Effector memory CD4-positive, alpha-beta T cell (primary cell): Measurements from ENCODE around the gene SPNS2.

Experiments
- DNase-seq, 3 donors: peaks; one replicate each; pipeline ENCODE4 v3.0.0-alpha.2; 2020
- H3K27ac ChIP-seq: 2 replicates; pipeline ENCODE4 v1.7.0; 2013; ENCODE audit warnings: mild to moderate bottlenecking, low read length, moderate library complexity; ENCODE audit not compliant: insufficient read depth, poor library complexity, severe bottlenecking
- H3K27me3 ChIP-seq: replicated peaks from 2 replicates; pipeline ENCODE4 v1.7.0; 2013; ENCODE audit warnings: mild to moderate bottlenecking, low read length; ENCODE audit not compliant: insufficient read depth, control insufficient read depth, poor library complexity, severe bottlenecking
- H3K36me3 ChIP-seq: 2 replicates; pipeline ENCODE4 v1.7.0; 2013; ENCODE audit warnings: mild to moderate bottlenecking, low read length, moderate library complexity; ENCODE audit not compliant: control insufficient read depth, insufficient read depth
- H3K4me1 ChIP-seq: 2 replicates; pipeline ENCODE4 v1.7.0; 2013; ENCODE audit warnings: low read length, mild to moderate bottlenecking; ENCODE audit not compliant: control insufficient read depth, insufficient read depth, poor library complexity, severe bottlenecking
- H3K4me3 ChIP-seq: 2 replicates; pipeline ENCODE4 v1.7.0; 2013; ENCODE audit warnings: low read length, low read depth, mild to moderate bottlenecking; ENCODE audit not compliant: insufficient read depth, poor library complexity, severe bottlenecking
- H3K9me3 ChIP-seq: 2 replicates; pipeline ENCODE4 v1.7.0; 2013; ENCODE audit warnings: mild to moderate bottlenecking, low read length, moderate library complexity; ENCODE audit not compliant: control insufficient read depth

Gene SPNS2

GRCh38 chr17:4559139-4559791 lies 60.6 kb downstream of the SPNS2 start:
- Histone ChIP-seq H3K9me3 (no peaks in the 10 kb centered on the region), H3K4me3 (no peak overlapping the region), H3K4me1 (peaks cover 8% of the 10 kb centered on the region), H3K27me3 (no peaks in the 10 kb centered on the region), H3K27ac (no peak overlapping the region), H3K36me3 (no peaks in the 10 kb centered on the region)
- DNase-seq, result no peak

- Histone ChIP-seq H3K9me3 (no peaks in the 10 kb centered on the region), H3K4me3 (no peak overlapping the region), H3K27ac (no peak overlapping the region), H3K4me1 (peaks cover 5% of the 10 kb centered on the region), H3K36me3 (no peaks in the 10 kb centered on the region), H3K27me3 (no peaks in the 10 kb centered on the region)
- DNase-seq, result no peak
Observed at GRCh38 chr17:4559966-4560365, 61.3 kb downstream of the SPNS2 start.

DNA sequence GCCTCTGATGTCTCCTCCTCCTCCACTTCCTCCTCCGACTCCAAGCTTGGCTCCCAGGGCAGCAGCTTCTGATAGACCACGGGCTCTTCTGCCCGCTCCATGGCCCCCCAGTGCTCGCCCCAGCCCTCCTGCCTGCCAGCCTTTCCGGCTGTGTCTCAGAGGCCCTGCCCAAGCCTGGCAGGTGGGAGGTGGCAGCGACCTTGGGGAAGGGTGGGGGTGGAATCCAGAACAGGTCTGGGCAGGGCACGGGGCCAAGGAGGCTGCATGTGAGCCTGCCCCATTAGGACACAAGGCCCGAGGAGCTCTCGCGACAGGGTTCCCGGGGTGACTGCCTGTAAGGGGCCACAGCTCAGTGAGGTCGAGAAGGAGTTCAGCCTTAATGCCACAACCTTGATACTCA lies 61.7 kb downstream of the SPNS2 start, which contains the start of gene GGT6:
Gene GGT6, minus strand, starts transcription at position 157 of the 400 bp plus-strand sequence. Its CDS starts 56 bp downstream, at position 101.
- Histone ChIP-seq H3K9me3 (no peaks in the 10 kb centered on the region), H3K27ac (no peak within 1 kb of the TSS), H3K4me1 (peaks cover 5% of the 10 kb centered on the region), H3K27me3 (no peaks in the 10 kb centered on the region), H3K4me3 (no peak within 1 kb of the TSS), H3K36me3 (no peaks in the 10 kb centered on the region)
- no peak for DNase-seq

DNA sequence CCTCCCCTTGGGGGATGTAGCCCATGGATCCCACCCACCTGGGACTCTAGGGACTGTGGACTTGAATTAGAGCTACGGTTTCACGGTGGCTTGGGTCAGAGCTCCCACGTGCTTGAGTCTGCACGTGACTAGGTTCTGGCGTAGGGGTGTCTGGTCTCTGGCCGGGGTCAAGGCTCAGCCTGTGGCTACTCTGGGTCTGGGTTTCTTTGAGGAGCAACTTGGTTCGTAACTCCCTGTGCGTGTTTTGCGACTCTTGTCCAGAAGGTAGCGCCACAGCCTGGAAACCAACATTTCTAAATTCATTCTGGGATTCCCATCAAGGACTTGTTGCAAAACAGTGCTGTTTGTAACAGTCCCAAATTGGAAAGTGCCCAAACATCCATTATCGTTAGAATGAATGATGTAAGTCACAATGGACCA lies 62.2 kb downstream of the SPNS2 start:
- H3K27ac ChIP-seq, result no peak overlapping the region
- no peaks in the 10 kb centered on the region for H3K36me3 ChIP-seq
- no peaks in the 10 kb centered on the region for H3K9me3 ChIP-seq
- peaks cover 5% of the 10 kb centered on the region for H3K4me1 ChIP-seq
- H3K4me3 ChIP-seq, result no peak overlapping the region
- no peak for DNase-seq
- H3K27me3 ChIP-seq, result no peaks in the 10 kb centered on the region

DNA sequence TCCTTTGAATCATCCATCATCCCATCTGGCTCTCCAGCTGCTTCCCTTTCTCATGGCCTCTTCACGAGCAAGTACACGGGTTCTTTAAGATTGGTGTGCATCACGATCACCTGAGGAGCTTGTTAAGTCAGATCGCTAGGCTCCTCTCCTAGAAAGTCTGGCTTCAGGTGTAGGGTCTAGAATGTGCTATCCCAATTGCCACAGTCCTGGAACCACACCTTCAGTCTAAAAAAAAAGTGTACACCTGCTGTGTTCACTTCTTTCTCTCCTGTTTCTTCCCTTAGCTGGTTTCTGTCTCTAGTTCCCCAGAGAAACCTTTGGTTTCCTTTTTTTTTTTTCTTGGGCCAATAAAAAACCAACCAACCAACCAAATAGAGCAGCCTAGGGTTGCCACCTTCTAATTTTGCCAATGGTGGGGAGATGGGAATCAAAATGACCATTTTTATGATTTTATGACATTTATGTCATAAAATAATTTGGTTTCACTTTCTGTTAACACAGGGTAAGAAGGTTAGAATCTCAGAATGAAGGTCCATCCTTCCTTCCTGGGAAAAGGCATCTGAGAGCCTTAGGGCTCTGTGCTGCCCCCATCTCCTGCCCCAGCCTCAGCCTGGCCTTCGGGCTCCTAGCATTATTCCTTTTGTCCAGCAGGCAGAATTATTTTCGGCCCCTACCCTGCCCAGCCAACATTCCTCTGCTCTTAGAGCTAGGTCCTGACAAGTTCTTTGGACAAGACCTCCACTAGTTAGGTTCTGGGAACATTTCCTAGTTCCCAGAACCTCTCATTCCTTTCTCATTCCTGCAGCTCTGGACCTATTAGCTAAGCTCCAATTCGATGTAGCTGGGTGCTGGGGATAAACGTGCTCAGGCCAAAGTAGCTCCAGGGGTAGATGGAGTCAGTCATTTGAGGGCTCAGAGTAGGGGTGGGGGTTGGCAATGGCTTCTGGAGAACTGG lies 63.6 kb downstream of the SPNS2 start:
- Histone ChIP-seq H3K4me3 (no peak overlapping the region), H3K27ac (peak overlapping the region; percentile 36), H3K36me3 (no peaks in the 10 kb centered on the region), H3K27me3 (no peaks in the 10 kb centered on the region), H3K4me1 (peaks cover 5% of the 10 kb centered on the region), H3K9me3 (no peaks in the 10 kb centered on the region)
- DNase-seq, result no peak

DNA sequence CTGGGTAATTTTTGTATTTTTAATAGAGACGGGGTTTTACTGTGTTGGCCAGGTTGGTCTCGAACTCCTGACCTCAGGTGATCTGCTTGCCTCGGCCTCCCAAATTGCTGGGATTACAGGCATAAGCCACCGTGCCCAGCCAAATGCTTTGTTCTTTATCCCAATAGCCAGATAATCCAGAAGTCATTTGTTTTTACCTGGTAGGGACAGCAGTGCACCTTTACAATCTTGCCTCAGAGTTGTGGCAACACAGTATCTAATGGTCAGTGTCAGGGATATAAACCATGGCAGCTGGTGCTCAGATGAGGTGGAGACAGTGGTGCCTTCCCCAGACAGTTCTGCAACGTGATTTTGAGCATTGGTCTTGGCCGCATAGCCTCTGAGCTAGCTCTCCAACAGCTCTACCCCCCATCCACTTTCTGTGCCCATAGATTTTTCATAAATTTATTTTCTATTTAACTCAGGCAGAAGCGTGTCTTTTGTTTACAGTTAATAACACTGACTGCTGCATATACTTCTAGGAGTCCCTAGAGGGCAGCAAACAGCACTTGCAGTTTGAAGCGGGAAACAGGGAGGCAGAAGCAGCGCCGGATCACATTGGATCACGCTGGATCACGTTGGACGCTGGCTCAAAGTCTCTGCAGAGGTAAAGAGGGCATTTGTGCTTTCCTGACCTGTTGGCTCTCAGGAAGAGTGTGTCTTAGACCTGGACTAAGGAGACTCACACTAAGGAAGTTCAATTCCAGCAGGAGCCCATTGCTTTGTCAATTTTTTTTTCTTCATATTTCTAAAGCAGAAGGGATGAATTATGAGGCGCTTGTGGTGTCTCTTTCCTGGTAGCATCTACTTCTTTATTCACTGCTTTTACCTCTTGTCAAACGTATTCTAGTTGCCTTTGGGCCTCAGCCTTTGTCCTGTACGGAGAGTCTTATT lies 66.8 kb downstream of the SPNS2 start:
- Histone ChIP-seq H3K9me3 (no peaks in the 10 kb centered on the region), H3K4me3 (no peak overlapping the region), H3K27me3 (no peaks in the 10 kb centered on the region), H3K36me3 (no peaks in the 10 kb centered on the region), H3K4me1 (peaks cover 5% of the 10 kb centered on the region), H3K27ac (no peak overlapping the region)
- DNase-seq, result peak in 2 of 3 donors; percentile 16 to 40

DNA sequence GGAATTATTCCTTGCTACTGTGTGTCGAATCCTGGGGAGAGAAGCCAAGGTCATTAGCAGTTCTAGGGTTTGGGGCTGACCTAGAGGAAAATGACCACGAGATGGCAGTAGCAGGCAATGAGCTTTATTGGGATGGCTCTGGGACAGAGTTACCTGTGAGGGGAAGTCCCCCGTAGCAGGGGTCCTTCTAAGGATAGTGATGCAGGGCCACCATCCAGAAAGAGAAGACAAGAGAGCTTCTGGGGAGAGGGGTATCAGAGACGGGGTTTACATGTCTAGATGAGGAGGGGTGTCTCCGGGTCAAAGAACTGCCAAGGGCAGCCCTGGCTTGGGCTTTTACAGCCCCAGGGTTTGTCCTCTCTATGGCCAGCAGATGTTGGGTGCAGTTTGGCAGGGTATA lies 68.1 kb downstream of the SPNS2 start:
- Histone ChIP-seq H3K27ac (no peak overlapping the region), H3K4me1 (peaks cover 5% of the 10 kb centered on the region), H3K9me3 (no peaks in the 10 kb centered on the region), H3K36me3 (no peaks in the 10 kb centered on the region), H3K27me3 (no peaks in the 10 kb centered on the region), H3K4me3 (no peak overlapping the region)
- peak in 1 of 3 donors; percentile 10 for DNase-seq

GRCh38 chr17:4569591-4569990 lies 70.9 kb downstream of the SPNS2 start:
- Histone ChIP-seq H3K4me1 (peaks cover 5% of the 10 kb centered on the region), H3K27ac (no peak overlapping the region), H3K4me3 (no peak overlapping the region), H3K36me3 (no peaks in the 10 kb centered on the region), H3K9me3 (no peaks in the 10 kb centered on the region), H3K27me3 (no peaks in the 10 kb centered on the region)
- DNase-seq, result no peak

DNA sequence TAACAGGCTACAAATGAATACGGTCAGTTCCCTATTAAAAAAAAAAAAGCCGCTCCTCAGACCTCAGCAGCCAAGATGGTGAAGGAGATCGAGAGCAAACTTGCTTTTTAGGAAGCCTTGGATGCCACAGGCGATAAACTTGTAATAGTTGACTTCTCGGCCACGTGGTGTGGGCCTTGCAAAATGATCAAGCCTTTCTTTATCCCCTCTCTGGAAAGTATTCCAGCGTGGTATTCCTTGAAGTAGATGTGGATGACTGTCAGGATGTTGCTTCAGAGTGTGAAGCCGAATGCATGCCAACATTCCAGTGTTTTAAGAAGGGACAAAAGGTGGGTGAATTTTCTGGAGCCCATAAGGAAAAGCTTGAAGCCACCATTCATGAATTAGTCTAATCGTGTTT lies 73.5 kb downstream of the SPNS2 start:
- H3K36me3 ChIP-seq, result no peaks in the 10 kb centered on the region
- DNase-seq, result no peak
- H3K27me3 ChIP-seq, result no peaks in the 10 kb centered on the region
- no peak overlapping the region for H3K27ac ChIP-seq
- H3K4me3 ChIP-seq, result no peak overlapping the region
- no peaks in the 10 kb centered on the region for H3K4me1 ChIP-seq
- no peaks in the 10 kb centered on the region for H3K9me3 ChIP-seq
